NCI-H2171 treated with DMSO at 0.1 percent for 48 hours (cell line): ENCODE data around the gene UNC79.

Source experiments
- DNase-seq: peaks from one replicate; lab custom pipeline; 2025; lab: John Stamatoyannopoulos, UW

UNC79 gene

DNA sequence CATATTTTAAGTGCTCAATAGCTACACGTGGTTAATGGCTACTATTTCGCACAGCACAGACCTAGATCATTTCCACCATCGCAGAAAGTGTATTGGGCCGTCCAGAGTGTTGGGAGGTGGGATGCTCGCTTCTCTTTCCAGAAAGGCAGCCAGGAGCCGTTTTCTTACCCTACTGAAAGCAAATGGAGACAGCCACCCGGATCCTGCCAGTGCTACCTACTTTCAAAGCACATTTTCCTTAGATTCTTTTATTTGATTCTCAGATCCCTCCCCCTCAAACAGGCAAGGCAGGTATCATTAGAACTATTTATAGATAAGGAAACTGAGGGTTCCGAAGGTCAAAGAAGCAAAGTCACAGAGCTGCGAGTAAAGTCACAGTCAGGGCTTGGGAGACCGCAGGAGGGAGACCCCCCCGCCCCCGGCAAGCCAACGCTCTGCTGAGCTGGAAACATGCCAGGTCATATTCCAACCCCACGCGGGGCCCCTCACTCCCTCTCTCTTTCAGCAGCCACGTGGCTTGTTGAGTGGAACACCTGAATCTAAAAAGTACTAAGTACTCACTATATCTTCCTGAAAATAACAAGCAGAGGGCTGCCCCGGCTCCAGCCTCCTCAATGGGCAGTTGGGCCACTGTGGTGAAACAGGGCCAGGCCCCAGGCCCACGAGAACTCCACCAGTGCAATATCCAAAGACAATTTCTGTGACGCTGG, 321.4 kb downstream of the UNC79 start:
- DNase-seq, result no peak

- DNase-seq, result no peak
These were observed 322.3 kb downstream of the UNC79 start for GRCh38 chr14:93752980-93753561.

DNA sequence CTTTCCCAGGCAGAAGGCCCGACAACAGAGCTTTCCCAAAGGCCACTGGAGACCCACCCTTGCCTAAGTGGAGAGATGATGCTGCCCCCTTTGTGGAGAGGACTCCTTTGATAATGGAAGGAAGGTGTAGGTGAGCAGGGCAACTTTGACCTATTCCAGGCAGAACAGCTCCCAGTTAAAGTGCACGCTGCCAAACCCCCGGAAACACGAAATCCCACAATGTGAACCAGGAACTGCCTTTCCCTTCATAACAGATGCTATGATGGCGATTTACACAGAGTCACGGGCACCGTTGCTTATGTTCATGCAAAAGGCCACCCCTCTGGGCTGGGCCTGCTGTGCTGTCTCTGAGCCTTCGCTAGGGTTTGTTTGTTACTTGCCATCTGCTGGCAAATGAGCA, 322.9 kb downstream of the UNC79 start:
- DNase-seq, result no peak

GRCh38 chr14:93757206-93757605, 326.5 kb downstream of the UNC79 start:
- no peak for DNase-seq
